Stimulated activated CD4-positive, alpha-beta T cell treated with anti-CD3 and anti-CD28 coated beads, Interleukin-4, amount 100 ng/mL, for 4 hours (primary cell): Measurements from ENCODE around the gene FBLN7.

Experiments
- DNase-seq, 2 experiments: peaks; one replicate each; pipeline ENCODE4 v3.0.0-alpha.2; 2020

Gene FBLN7

GRCh38 chr2:112160283-112161250 lies 22.4 kb downstream of the FBLN7 start:
- DNase-seq = no peak

- DNase-seq = no peak
Observed at GRCh38 chr2:112161431-112162145, 23.4 kb downstream of the FBLN7 start.

- no peak for DNase-seq
Observed at GRCh38 chr2:112162341-112162740, 24.2 kb downstream of the FBLN7 start.

- DNase-seq = no peak
Observed at GRCh38 chr2:112162956-112163355, 24.8 kb downstream of the FBLN7 start.

GRCh38 chr2:112163541-112163981 lies 25.4 kb downstream of the FBLN7 start:
- DNase-seq = no peak

GRCh38 chr2:112164876-112165275 lies 26.7 kb downstream of the FBLN7 start:
- no peak for DNase-seq

GRCh38 chr2:112165296-112165695 lies 27.1 kb downstream of the FBLN7 start:
- DNase-seq = no peak

GRCh38 chr2:112166806-112167499 lies 28.8 kb downstream of the FBLN7 start:
- DNase-seq = peak in 1 of 2 experiments; percentile 28

GRCh38 chr2:112168422-112169124 lies 30.4 kb downstream of the FBLN7 start:
- DNase-seq = no peak

GRCh38 chr2:112170495-112170894 lies 32.3 kb downstream of the FBLN7 start:
- DNase-seq = no peak

GRCh38 chr2:112173646-112174319 lies 35.6 kb downstream of the FBLN7 start:
- no peak for DNase-seq

GRCh38 chr2:112174383-112174782 lies 36.2 kb downstream of the FBLN7 start:
- no peak for DNase-seq

GRCh38 chr2:112175333-112175732 lies 37.1 kb downstream of the FBLN7 start:
- DNase-seq = no peak

GRCh38 chr2:112175958-112176573 lies 37.9 kb downstream of the FBLN7 start:
- DNase-seq = no peak

GRCh38 chr2:112181571-112182290 lies 43.5 kb downstream of the FBLN7 start:
- DNase-seq = peak; percentile 67 to 76

GRCh38 chr2:112182581-112183034 lies 44.4 kb downstream of the FBLN7 start:
- peak; percentile 43 to 68 for DNase-seq

GRCh38 chr2:112183327-112184025 lies 45.3 kb downstream of the FBLN7 start:
- DNase-seq = no peak

- DNase-seq = no peak
Observed at GRCh38 chr2:112184121-112184520, 45.9 kb downstream of the FBLN7 start.

GRCh38 chr2:112185131-112185530 lies 46.9 kb downstream of the FBLN7 start:
- no peak for DNase-seq
